Right lobe of liver (tissue), 6 donors: Measurements from ENCODE around the gene ST6GALNAC6. TPM values are rescaled to one million over a fixed set of nuclear protein-coding genes. Genes with fewer than 3 reads are reported as not detected.
A peak's percentile ranks its signal among the peaks of the same experiment; 100 is the strongest.

Experiments used
- ATAC-seq, 4 donors: fragments of 200-7000 bp; cut with Tn5 transposase; one replicate each; pipeline ENCODE4 v1.9.1; 2020; ENCODE audit warnings: mild to moderate bottlenecking in 4 of 4, moderate library complexity in 4 of 4
- DNase-seq, 3 donors: peaks; one replicate each; pipeline ENCODE4 v3.0.0-alpha.2; 2020
- H3K27ac ChIP-seq, 3 donors: fragments of 200-600 bp; one replicate each; pipeline ENCODE4 v1.8.0; 2022
- H3K27me3 ChIP-seq, 2 donors: fragments of 200-600 bp; one replicate each; pipeline ENCODE4 v1.8.0; 2022
- H3K36me3 ChIP-seq, 4 donors: fragments of 200-600 bp; sonication (generic) in 1 of 4; one replicate each; pipeline versions ENCODE4 v1.5.1 to v1.8.0; 2017 to 2022; ENCODE audit warnings: control low read depth in 1 of 4
- H3K4me1 ChIP-seq, 4 donors: fragments of 200-600 bp; sonication (generic) in 1 of 4; one replicate each; pipeline versions ENCODE4 v1.5.1 to v1.8.0; 2017 to 2022; ENCODE audit warnings: control low read depth in 1 of 4
- H3K4me3 ChIP-seq, 3 donors: fragments of 200-600 bp; one replicate each; pipeline ENCODE4 v1.8.0; 2022
- H3K9me3 ChIP-seq, 4 donors: fragments of 200-600 bp; sonication (generic) in 1 of 4; one replicate each; pipeline versions ENCODE4 v1.5.1 to v1.8.0; 2017 to 2022; ENCODE audit warnings: control low read depth in 1 of 4
- POLR2A ChIP-seq: fragments of 450-650 bp; IDR thresholded peaks from one replicate; pipeline ENCODE4 v1.6.1; 2017; ENCODE audit warnings: antibody characterized with exemption, mild to moderate bottlenecking
- WGBS: methylation state at CpG from one replicate; pipeline ENCODE4 v1.1.6; 2018; ENCODE audit warnings: low coverage, low lambda C conversion rate; ENCODE audit not compliant: insufficient coverage; ENCODE audit errors: missing lambda C conversion rate; 5-methylcytosine and 5-hydroxymethylcytosine counted together
- intact Hi-C, 2 donors: fragments of 100-400 bp; cut with DNase I; formaldehyde crosslinking; loops; one replicate each; pipeline versions ENCODE4 v1.11.2 to v1.14.1; 2022
- total RNA-seq, 6 experiments: library from RNA; depleted of rRNA in 2 of 6; stranded (reverse); fragments of >200 nt in 2 of 6; fragmentation: NEBNext Ultra II Directional in 3 of 6; extraction: Animal tissue kit (Norgen Biotek cat#: 25700) in 3 of 6; gene quantifications; one replicate each; pipeline versions ENCODE4 v1.1.0 to v1.2.4, GENCODE V29; 2016 to 2023
- TF ChIP-seq, protein P1 (sequence below), 4 donors: fragments of 200-600 bp in 3 of 4; fragments of 450-650 bp in 1 of 4; IDR thresholded peaks; one replicate each; pipeline versions ENCODE4 v1.5.1 to v1.8.0; 2016 to 2022; ENCODE audit warnings: antibody characterized with exemption in 4 of 4, mild to moderate bottlenecking in 2 of 4
- donor health status: DM: no; HTN: yes; CAD: no.
- donor health status: DM: no; HTN: no; CAD: no.
- donor health status: DM: no; HTN: no; CAD: no.
- donor health status: DM: no; HTN: yes; CAD: no.
- donor health status: DM: no; HTN: yes; CAD: no.

The ST6GALNAC6 gene
- total RNA-seq, 6 experiments from 2014 or later = 22.5 to 40.3 (median 29.8) TPM

GRCh38 chr9:127930231-127931091, 31.1 kb upstream of the ST6GALNAC6 start, which contains the start of gene PIP5KL1:
Gene PIP5KL1 (minus strand): TSS chr9:127930777. CDS start chr9:127930752, 25 bp downstream.
- TF ChIP-seq, protein P1, sequence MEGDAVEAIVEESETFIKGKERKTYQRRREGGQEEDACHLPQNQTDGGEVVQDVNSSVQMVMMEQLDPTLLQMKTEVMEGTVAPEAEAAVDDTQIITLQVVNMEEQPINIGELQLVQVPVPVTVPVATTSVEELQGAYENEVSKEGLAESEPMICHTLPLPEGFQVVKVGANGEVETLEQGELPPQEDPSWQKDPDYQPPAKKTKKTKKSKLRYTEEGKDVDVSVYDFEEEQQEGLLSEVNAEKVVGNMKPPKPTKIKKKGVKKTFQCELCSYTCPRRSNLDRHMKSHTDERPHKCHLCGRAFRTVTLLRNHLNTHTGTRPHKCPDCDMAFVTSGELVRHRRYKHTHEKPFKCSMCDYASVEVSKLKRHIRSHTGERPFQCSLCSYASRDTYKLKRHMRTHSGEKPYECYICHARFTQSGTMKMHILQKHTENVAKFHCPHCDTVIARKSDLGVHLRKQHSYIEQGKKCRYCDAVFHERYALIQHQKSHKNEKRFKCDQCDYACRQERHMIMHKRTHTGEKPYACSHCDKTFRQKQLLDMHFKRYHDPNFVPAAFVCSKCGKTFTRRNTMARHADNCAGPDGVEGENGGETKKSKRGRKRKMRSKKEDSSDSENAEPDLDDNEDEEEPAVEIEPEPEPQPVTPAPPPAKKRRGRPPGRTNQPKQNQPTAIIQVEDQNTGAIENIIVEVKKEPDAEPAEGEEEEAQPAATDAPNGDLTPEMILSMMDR (IDR thresholded peaks at IDR 0.05) = no peak
- no peak for TF ChIP-seq POLR2A
- Histone ChIP-seq H3K9me3 (no peaks in the 10 kb centered on the region), H3K27me3 (peaks cover 0 to 9% of the 10 kb centered on the region in 2 donors), H3K4me1 (peaks cover 0 to 6% (median 2%) of the 10 kb centered on the region in 4 donors), H3K4me3 (peak within 1 kb of the TSS; percentile 20 to 40 (median 40)), H3K27ac (no peak within 1 kb of the TSS), H3K36me3 (no peaks in the 10 kb centered on the region)
- 3% methylated on average over 25 of the region's 70 CpGs for WGBS
- intact Hi-C loops = no loop called here
- ATAC-seq = peak; percentile 72 to 82 (median 76)
- peak in 1 of 3 donors; percentile 77 for DNase-seq

DNA sequence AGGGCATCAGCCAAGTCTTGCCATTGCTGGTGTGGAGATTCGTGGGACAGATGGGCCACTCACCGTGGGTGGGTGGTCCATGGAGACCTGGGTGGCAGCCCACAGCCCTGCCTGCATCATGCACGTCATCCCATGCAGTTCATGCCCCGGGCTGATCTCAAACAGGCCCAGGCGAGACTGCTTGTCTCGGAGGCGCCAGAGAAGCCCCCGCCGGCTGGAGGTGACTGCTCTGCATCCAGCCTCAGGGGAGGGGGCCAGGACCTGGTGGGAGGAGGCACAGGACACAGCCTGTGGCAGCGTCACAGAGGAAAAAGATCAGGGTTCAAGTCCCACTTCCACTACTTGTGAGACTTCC, 30.2 kb upstream of the ST6GALNAC6 start:
- H3K36me3 ChIP-seq = no peaks in the 10 kb centered on the region
- ATAC-seq (no peak), DNase-seq (no peak)
- no CpG with 5 or more reads among the region's 10 CpGs for WGBS
- TF ChIP-seq, protein P1 (IDR thresholded peaks at IDR 0.05) = no peak
- no peak for TF ChIP-seq POLR2A
- H3K4me3 ChIP-seq = no peak overlapping the region
- peaks cover 0 to 6% (median 2%) of the 10 kb centered on the region in 4 donors for H3K4me1 ChIP-seq
- peaks cover 0 to 9% of the 10 kb centered on the region in 2 donors for H3K27me3 ChIP-seq
- no peak overlapping the region for H3K27ac ChIP-seq
- no peaks in the 10 kb centered on the region for H3K9me3 ChIP-seq
- intact Hi-C loops = loop anchor here (10.0 kb wide), 2 partner anchors 335 to 425 kb away; no protein-coding TSS in a partner anchor

DNA sequence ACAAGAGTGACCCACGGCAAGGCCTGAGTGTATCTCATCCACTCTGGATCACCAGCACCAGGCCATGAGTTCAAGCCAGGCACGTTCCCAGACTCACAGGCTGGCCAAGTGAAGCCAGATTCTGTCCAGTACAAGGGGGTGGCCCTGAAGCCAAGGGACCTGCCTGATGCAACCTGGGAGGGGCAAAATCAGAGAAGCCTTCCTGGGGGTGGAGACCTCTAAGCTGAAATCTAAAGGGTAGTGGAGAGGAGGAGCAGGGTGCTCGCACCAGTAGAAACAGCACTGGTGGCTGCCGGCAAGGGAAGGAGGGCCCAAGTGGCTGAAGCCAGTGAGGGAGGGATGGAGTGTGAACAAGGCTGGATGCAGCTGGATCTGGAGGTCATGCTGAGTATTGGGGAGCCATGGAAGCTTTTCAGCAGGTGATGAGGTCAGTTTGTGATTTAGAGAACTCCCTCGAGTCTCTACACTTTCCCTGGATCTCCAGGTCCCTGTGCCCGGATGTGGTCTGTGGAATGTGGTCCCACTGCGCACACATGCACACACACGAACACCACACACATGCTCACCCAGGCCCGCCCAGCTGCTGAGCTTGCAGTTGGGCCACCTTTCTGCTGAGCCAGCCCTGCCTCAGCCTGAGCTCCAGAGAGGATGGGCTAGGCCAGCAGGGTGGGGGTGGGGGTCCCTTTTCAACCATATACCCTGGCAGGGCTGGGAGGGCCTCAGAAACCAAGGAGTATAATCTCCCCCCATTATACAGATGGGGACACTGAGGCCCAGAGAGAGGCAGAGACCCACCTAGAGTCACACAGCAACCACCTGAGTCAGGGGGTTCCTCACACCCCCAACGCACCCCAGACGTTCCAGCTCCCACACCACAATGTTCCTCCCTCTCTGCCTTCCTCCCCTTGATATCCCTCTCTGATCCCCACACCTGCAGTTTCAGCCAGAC, 29.5 kb upstream of the ST6GALNAC6 start:
- Histone ChIP-seq H3K27ac (no peak overlapping the region), H3K36me3 (no peaks in the 10 kb centered on the region), H3K4me3 (no peak overlapping the region), H3K4me1 (peaks cover 0 to 6% (median 2%) of the 10 kb centered on the region in 4 donors), H3K27me3 (peaks cover 0 to 9% of the 10 kb centered on the region in 2 donors), H3K9me3 (no peaks in the 10 kb centered on the region)
- TF ChIP-seq POLR2A = no peak
- TF ChIP-seq, protein P1 (IDR thresholded peaks at IDR 0.05) = no peak
- WGBS = 55% methylated on average over 8 of the region's 11 CpGs
- intact Hi-C loops = loop anchor here (10.0 kb wide), 2 partner anchors 334 to 424 kb away; no protein-coding TSS in a partner anchor
- ATAC-seq (no peak), DNase-seq (no peak)

DNA sequence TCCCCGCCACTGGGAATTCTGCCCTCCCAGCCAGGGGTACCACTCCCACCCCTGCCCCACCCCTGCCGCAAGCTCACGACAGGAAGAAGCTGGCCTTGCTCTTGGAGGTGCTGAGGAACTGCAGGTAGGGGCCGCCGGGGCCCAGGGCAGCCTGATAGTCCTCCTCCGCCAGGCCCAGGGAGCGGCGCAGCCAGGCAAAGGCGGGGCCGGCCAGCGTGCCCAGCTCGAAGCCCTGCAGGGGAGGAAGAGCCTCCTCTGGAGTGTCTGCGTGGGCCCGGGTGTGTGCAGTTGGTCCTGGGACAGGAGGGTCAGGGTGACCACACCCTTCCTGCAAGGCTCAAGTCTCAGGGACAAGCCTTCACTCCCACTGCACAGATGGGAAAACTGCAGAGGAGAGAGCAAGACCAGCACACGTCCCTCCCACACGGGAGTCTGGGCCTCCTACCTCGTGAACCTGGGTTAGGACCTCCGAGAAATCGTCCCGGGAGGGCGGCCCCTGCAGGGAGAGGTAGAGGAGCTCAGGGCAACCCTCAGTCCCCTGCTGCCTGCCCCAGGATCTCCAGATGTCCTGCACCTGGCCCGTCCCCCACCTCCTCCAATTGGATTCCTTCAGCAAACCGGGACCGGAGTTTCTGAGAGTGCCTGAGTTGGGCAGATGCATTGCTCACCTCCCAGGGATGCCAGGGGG, 28.7 kb upstream of the ST6GALNAC6 start:
- H3K9me3 ChIP-seq = no peaks in the 10 kb centered on the region
- intact Hi-C loops = loop anchor here (10.0 kb wide), 2 partner anchors 333 to 423 kb away; no protein-coding TSS in a partner anchor
- peaks cover 0 to 9% of the 10 kb centered on the region in 2 donors for H3K27me3 ChIP-seq
- DNase-seq (no peak), ATAC-seq (peak; percentile 7 to 25 (median 12))
- 17% methylated on average over 1 of the region's 24 CpGs for WGBS
- H3K27ac ChIP-seq = no peak overlapping the region
- TF ChIP-seq POLR2A = no peak
- TF ChIP-seq, protein P1 (IDR thresholded peaks at IDR 0.05) = no peak
- H3K4me3 ChIP-seq = no peak overlapping the region
- no peaks in the 10 kb centered on the region for H3K36me3 ChIP-seq
- H3K4me1 ChIP-seq = peaks cover 0 to 6% (median 2%) of the 10 kb centered on the region in 4 donors
